ENCODE data around the gene TULP1. TPM values are rescaled to one million over a fixed set of nuclear protein-coding genes. Genes with fewer than 3 reads are reported as not detected.

TULP1 gene
- total and polyA plus RNA-seq, 2 of the 4 experiments (the other 2 are of a cell fraction): not detected

- Histone ChIP-seq H2BK5ac (ENCODE audit: low read depth, low read length, poor library complexity, severe bottlenecking) (no peak overlapping the region), H2BK120ac (ENCODE audit: low read depth, low read length) (no peak overlapping the region), H3K79me1 (ENCODE audit: low read depth in 1 of 2, low read length in 2 of 2) (no peaks in the 10 kb centered on the region), H4K20me1 (ENCODE audit: insufficient read depth, low read length) (no peaks in the 10 kb centered on the region), H3K9me3 (ENCODE audit: control insufficient read depth, insufficient read depth, low read length) (no peaks in the 10 kb centered on the region), H4K8ac (ENCODE audit: low read depth in 2 of 2, low read length in 2 of 2) (no peak overlapping the region), H3K4me3 (ENCODE audit: insufficient read depth, low read depth, low read length) (no peak overlapping the region), H3K56ac (ENCODE audit: extremely low read depth, insufficient read depth, low read length) (no peak overlapping the region), H3K4me2 (ENCODE audit: low read depth, low read length) (no peak overlapping the region), H3K36me3 (ENCODE audit: control insufficient read depth, insufficient read depth, low read length) (no peaks in the 10 kb centered on the region), H3K23ac (ENCODE audit: low read depth, low read length) (no peak overlapping the region), H4K91ac (ENCODE audit: insufficient read depth, low read depth, low read length) (no peak overlapping the region), H3K4ac (ENCODE audit: low read depth, low read length) (no peak overlapping the region), H3K9ac (ENCODE audit: low read depth, low read length) (no peak overlapping the region), H3K27ac (ENCODE audit: insufficient read depth, low read length) (no peak overlapping the region), H3K18ac (ENCODE audit: low read depth, low read length) (no peak overlapping the region), H3K14ac (replicated peaks; ENCODE audit: low read depth, low read length) (no peak overlapping the region), H2AK9ac (replicated peaks; ENCODE audit: low read depth, low read length, poor library complexity) (no peak overlapping the region), H4K5ac (ENCODE audit: low read depth, low read length) (no peak overlapping the region), H2BK20ac (ENCODE audit: low read depth, low read length) (no peak overlapping the region), H3K9me1 (ENCODE audit: insufficient read depth, low read length) (no peaks in the 10 kb centered on the region), H2BK15ac (ENCODE audit: low read depth, low read length) (no peak overlapping the region), H3K27me3 (ENCODE audit: control insufficient read depth, insufficient read depth, low read length) (peaks cover 16% of the 10 kb centered on the region), H2AK5ac (ENCODE audit: low read depth, low read length) (no peak overlapping the region), H2AFZ (replicated peaks; ENCODE audit: low read length, poor library complexity) (no peak overlapping the region), H3K4me1 (ENCODE audit: control insufficient read depth, insufficient read depth, low read length) (no peaks in the 10 kb centered on the region)
- intact Hi-C loops (cut with micrococcal nuclease): no loop called here
- DNase-seq (no peak), ATAC-seq (ENCODE audit: low read depth) (no peak)
- CTCF ChIA-PET: interaction anchor here (0.6 kb wide), 1 partner anchor 72 kb away, joined by 3 read pairs; no protein-coding TSS in a partner anchor
- no TSS peak for BruUV-seq (replicated peaks)
- in situ Hi-C loops (cut with MboI; ENCODE audit: low sequenced_read_pairs): no loop called here
- 89% methylated on average over 5 of the region's 6 CpGs; no CpG with 5 or more reads in 1 of the 2 experiments for WGBS, 2 experiments (ENCODE audit: extremely low coverage in 2 of 2, insufficient read length in 1 of 2)
- POLR2A ChIA-PET (ENCODE audit: unreplicated experiment): interaction anchor here (0.6 kb wide), 1 partner anchor 418 kb away, joined by 16 read pairs; no protein-coding TSS in a partner anchor
- dilution Hi-C loops (cut with HindIII; ENCODE audit: low sequenced_read_pairs, unreplicated experiment): no loop called here
- TF ChIP-seq MAZ (IDR thresholded peaks at IDR 0.05; ENCODE audit: borderline replicate concordance, low read depth, low read length) (no peak), CEBPB (IDR thresholded peaks at IDR 0.05; ENCODE audit: low read depth, low read length) (no peak), RCOR1 (IDR thresholded peaks at IDR 0.05; ENCODE audit: insufficient replicate concordance, low read length) (no peak), POLR2A (IDR thresholded peaks at IDR 0.05; ENCODE audit: low read depth, low read length) (no peak), CHD1 (IDR thresholded peaks at IDR 0.05; ENCODE audit: low read depth, low read length) (no peak), CTCF (conservative IDR thresholded peaks at IDR 0.05; ENCODE audit: low read depth, low read length) (no peak), RAD21 (IDR thresholded peaks at IDR 0.05; ENCODE audit: low read length) (no peak), MXI1 (IDR thresholded peaks at IDR 0.05; ENCODE audit: borderline replicate concordance, low read depth, low read length) (no peak)
- TF ChIP-seq, protein P1, sequence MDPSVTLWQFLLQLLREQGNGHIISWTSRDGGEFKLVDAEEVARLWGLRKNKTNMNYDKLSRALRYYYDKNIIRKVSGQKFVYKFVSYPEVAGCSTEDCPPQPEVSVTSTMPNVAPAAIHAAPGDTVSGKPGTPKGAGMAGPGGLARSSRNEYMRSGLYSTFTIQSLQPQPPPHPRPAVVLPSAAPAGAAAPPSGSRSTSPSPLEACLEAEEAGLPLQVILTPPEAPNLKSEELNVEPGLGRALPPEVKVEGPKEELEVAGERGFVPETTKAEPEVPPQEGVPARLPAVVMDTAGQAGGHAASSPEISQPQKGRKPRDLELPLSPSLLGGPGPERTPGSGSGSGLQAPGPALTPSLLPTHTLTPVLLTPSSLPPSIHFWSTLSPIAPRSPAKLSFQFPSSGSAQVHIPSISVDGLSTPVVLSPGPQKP (IDR thresholded peaks at IDR 0.05; ENCODE audit: borderline replicate concordance, low read depth, low read length): no peak
- TF ChIP-seq, protein P2, sequence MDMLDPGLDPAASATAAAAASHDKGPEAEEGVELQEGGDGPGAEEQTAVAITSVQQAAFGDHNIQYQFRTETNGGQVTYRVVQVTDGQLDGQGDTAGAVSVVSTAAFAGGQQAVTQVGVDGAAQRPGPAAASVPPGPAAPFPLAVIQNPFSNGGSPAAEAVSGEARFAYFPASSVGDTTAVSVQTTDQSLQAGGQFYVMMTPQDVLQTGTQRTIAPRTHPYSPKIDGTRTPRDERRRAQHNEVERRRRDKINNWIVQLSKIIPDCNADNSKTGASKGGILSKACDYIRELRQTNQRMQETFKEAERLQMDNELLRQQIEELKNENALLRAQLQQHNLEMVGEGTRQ (IDR thresholded peaks at IDR 0.05; ENCODE audit: low read depth, low read length): no peak
These were observed 6.0 kb upstream of the TULP1 start for GRCh38 chr6:35518566-35519312.

Measured in IMR-90 (cell line).